ENCODE measurements around the gene CCDC33.

- TF ChIP-seq CTCF (IDR thresholded peaks at IDR 0.05) (no peak), REST (IDR thresholded peaks at IDR 0.05; ENCODE audit: insufficient read depth in 1 of 2, low read depth in 2 of 2, low read length in 1 of 2) (no peak), POLR2AphosphoS5 (IDR thresholded peaks at IDR 0.05; ENCODE audit: low read depth, low read length) (no peak)
Measured at GRCh38 chr15:74378848-74379247, 142.7 kb downstream of the CCDC33 start.

All from Panc1 (cell line).